Naive thymus-derived CD8-positive, alpha-beta T cell (primary cell): ENCODE measurements around the gene JAKMIP3. TPM values are rescaled to one million over a fixed set of nuclear protein-coding genes. Genes with fewer than 3 reads are reported as not detected.

Experiments used
- ATAC-seq, 2 donors: fragments of 150-1000 bp; cut with Tn5 transposase in 1 of 2; sonication (Bioruptor Pico), chemical (Tn5 transposase) in 1 of 2; 1 replicate in 1 of 2; 2 replicates in 1 of 2; pipeline ENCODE4 v1.10.0; 2021; ENCODE audit warnings: mild to moderate bottlenecking in 2 of 2, moderate library complexity in 2 of 2
- POLR2A ChIA-PET: fragments of 350-600 bp; sonication (Branson Sonifier 250); formaldehyde crosslinking; loops from one replicate; lab custom pipeline; 2021; ENCODE audit warnings: antibody characterized with exemption; lab: Charles Lee
- DNase-seq, 10 donors: peaks; one replicate each; pipeline versions ENCODE4 v3.0.0 to v3.0.0-alpha.2; 2020 to 2022
- H3K27ac Mint-ChIP-seq, 10 donors: one replicate each; pipeline ENCODE4 v1.8.0; 2020 to 2022; ENCODE audit warnings: mild to moderate bottlenecking in 10 of 10, mixed read lengths in 10 of 10, moderate library complexity in 4 of 10, inconsistent platforms in 1 of 10
- H3K27me3 Mint-ChIP-seq, 5 donors: one replicate each; pipeline ENCODE4 v1.8.0; 2021 to 2022; ENCODE audit warnings: mixed read lengths in 5 of 5
- H3K36me3 Mint-ChIP-seq, 3 donors: one replicate each; pipeline ENCODE4 v1.8.0; 2020 to 2022; ENCODE audit warnings: mixed read lengths in 3 of 3, mild to moderate bottlenecking in 2 of 3, inconsistent platforms in 1 of 3
- H3K4me1 Mint-ChIP-seq, 4 donors: one replicate each; pipeline ENCODE4 v1.8.0; 2021 to 2022; ENCODE audit warnings: mixed read lengths in 4 of 4
- H3K4me3 Mint-ChIP-seq, 10 donors: one replicate each; pipeline ENCODE4 v1.8.0; 2020 to 2022; ENCODE audit warnings: mild to moderate bottlenecking in 10 of 10, mixed read lengths in 10 of 10, moderate library complexity in 6 of 10, inconsistent platforms in 1 of 10
- H3K9me3 Mint-ChIP-seq, 9 donors: one replicate each; pipeline ENCODE4 v1.8.0; 2020 to 2022; ENCODE audit warnings: mixed read lengths in 9 of 9, mild to moderate bottlenecking in 3 of 9, inconsistent platforms in 1 of 9, moderate library complexity in 1 of 9
- polyA plus RNA-seq, 3 donors: library from polyadenylated mRNA; unstranded; fragments of 300-500 nt; fragmentation: Illumina TruSeq; gene quantifications; one replicate each; pipeline ENCODE4 v1.2.3, GENCODE V29; 2021
- total RNA-seq, 8 experiments: library from RNA in 2 of 8; stranded (reverse) in 2 of 8; gene quantifications; one replicate each; pipeline ENCODE4 v1.2.3 and lab custom pipeline; 2021 to 2026

JAKMIP3 gene
- total RNA-seq (under 1 TPM; 0.16 TPM), polyA plus RNA-seq (under 1 TPM in 1 of 3 donors, not detected in 2; 0.07 TPM), total RNA-seq (lab: John Stamatoyannopoulos, UW) (0.17 to 2.5 (median 1.6) reads per million in 6 experiments)

DNA sequence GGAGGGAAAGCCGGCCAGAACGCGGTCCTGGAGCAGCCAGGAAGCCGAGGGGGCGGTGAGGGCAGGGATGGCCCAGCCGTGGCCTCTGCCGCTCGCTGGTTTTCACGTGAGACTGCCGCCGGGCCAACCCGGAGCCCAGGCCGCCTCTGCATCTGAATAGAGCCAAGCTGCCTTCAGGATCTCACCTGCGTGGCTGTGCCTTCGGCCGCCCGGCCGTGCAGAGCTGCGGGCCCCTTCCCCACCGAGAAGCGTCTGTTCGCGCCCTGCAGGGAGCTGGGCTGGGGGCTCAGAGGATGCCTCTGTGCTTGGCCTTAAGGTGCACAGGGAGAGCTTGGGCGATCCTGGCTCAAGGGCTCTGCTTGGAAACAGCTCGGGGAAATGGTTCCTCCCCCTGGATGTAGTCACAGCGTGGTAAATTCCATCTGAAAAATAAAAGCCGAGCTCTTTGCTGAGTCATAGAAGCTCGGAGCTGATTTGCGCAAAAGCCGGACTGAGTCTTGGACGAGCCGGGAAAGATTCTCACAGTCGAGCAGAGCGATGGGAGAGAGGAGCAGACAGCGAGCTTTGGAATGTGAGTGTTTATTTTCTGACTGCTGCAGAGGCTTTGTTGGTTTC is at the start of gene JAKMIP3:
TSS of gene JAKMIP3 (plus strand) at position 456 of the 615 bp plus-strand sequence. CDS start 38,863 bp downstream, outside the sequence.
- peak within 1 kb of the TSS in 1 of 10 donors; percentile 27 for H3K27ac Mint-ChIP-seq
- no peaks in the 10 kb centered on the region for H3K36me3 Mint-ChIP-seq
- DNase-seq (no peak), ATAC-seq (no peak)
- peaks cover 5 to 11% (median 9%) of the 10 kb centered on the region in 4 donors for H3K4me1 Mint-ChIP-seq
- no peaks in the 10 kb centered on the region for H3K9me3 Mint-ChIP-seq
- H3K27me3 Mint-ChIP-seq, result peaks cover 3 to 55% (median 15%) of the 10 kb centered on the region in 5 donors
- POLR2A ChIA-PET, result no interaction called here
- H3K4me3 Mint-ChIP-seq, result peak within 1 kb of the TSS; percentile 54 to 86 (median 77)

DNA sequence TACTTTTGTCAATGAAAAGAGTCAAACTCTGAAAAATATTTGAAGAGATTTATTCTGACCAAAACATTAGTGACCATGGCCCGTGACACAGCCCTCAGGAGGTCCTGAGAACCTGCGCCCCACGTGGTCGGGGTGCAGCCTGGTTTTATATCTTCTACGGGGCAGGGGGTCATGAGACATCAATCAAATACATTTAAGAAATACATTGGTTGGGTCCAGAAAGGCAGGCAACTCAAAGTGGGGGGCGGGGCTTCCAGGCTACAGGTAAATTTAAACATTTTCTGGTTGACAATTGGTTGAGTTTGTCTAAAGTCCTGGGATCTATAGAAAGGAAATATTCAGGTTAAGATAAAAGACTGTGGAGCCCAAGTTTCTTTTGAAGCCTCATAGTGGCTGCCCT is 49.2 kb upstream of the JAKMIP3 start:
- no peak for DNase-seq
- Mint-ChIP-seq H3K27me3 (no peaks in the 10 kb centered on the region), H3K4me3 (no peak overlapping the region), H3K4me1 (peaks cover 0 to 2% (median 0%) of the 10 kb centered on the region in 4 donors), H3K36me3 (no peaks in the 10 kb centered on the region), H3K9me3 (no peaks in the 10 kb centered on the region), H3K27ac (peak overlapping the region in 1 of 10 donors; percentile 25)
- no peak for ATAC-seq
- POLR2A ChIA-PET, result no interaction called here

DNA sequence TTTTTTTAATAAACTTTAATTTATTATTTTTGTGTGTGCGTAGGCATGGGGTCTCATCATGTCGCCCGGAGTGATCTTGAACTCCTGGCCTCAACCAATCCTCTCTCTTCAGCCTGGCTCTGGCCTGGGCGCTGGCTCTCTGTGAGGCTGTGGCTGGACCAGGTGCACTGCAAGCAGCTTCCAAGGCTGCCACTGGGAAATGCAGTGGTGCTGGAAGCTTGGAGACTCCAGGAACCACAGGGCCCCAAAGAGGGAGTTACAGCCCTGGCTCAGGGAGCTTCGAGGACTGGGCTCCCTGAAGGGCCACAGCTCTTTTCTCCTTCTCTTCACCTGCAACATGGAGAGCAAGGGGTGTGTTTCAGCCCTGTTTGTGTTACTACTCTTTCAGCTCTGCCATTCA is 47.3 kb upstream of the JAKMIP3 start:
- Mint-ChIP-seq H3K27ac (no peak overlapping the region), H3K27me3 (peaks cover 4 to 8% (median 5%) of the 10 kb centered on the region in 5 donors), H3K4me3 (no peak overlapping the region), H3K9me3 (no peaks in the 10 kb centered on the region), H3K4me1 (peaks cover 5 to 7% (median 6%) of the 10 kb centered on the region in 4 donors), H3K36me3 (no peaks in the 10 kb centered on the region)
- DNase-seq, result no peak
- POLR2A ChIA-PET, result no interaction called here
- ATAC-seq, result no peak

DNA sequence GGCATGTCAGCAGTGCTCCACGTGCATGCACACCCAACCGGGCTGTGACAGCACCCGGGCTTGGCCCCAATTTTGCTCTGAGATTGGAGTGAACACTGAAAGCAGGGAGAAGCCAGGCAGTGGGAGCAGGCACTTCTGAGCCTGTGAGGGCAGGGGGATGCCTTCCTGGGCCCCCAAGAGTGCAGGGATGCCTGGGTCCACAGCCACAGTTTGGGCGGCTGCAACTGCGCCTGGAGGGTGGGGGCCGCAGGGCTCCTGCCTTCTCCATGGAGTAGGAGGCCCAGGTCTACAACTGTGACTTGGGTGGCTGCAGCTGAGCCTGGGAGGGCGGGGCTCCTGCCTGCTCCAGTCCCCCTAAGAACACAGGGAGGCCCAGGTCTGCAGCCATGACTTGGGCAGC is 46.4 kb upstream of the JAKMIP3 start:
- DNase-seq (no peak), ATAC-seq (no peak)
- H3K4me1 Mint-ChIP-seq, result peaks cover 5 to 8% (median 6%) of the 10 kb centered on the region in 4 donors
- H3K27me3 Mint-ChIP-seq, result peaks cover 6 to 15% (median 8%) of the 10 kb centered on the region in 5 donors
- H3K4me3 Mint-ChIP-seq, result no peak overlapping the region
- no peaks in the 10 kb centered on the region for H3K36me3 Mint-ChIP-seq
- no peaks in the 10 kb centered on the region for H3K9me3 Mint-ChIP-seq
- POLR2A ChIA-PET, result no interaction called here
- no peak overlapping the region for H3K27ac Mint-ChIP-seq

DNA sequence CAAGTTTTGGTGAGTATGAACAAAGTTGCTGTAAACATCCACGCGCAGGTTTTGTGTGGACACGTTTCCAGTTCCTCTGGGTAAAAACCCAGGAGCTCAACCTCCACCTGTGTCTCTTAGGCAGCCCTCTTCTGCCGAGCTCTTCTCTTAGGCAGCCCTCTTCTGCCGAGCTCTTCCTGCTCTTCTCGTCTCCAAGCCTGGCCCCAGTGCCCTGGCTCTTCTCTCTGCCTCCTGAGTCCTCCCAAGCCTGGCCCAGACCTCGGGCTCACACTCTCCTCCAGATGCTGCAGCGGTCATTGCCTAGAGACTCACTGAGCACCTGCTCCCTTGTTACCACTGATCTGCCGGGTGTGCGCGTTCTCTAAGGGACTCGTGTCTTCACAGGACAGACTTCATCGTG is 45.3 kb upstream of the JAKMIP3 start:
- DNase-seq (no peak), ATAC-seq (no peak)
- Mint-ChIP-seq H3K4me1 (peaks cover 5 to 8% (median 6%) of the 10 kb centered on the region in 4 donors), H3K4me3 (no peak overlapping the region), H3K9me3 (no peaks in the 10 kb centered on the region), H3K36me3 (no peaks in the 10 kb centered on the region), H3K27ac (no peak overlapping the region), H3K27me3 (peaks cover 6 to 26% (median 15%) of the 10 kb centered on the region in 5 donors)
- POLR2A ChIA-PET, result no interaction called here

DNA sequence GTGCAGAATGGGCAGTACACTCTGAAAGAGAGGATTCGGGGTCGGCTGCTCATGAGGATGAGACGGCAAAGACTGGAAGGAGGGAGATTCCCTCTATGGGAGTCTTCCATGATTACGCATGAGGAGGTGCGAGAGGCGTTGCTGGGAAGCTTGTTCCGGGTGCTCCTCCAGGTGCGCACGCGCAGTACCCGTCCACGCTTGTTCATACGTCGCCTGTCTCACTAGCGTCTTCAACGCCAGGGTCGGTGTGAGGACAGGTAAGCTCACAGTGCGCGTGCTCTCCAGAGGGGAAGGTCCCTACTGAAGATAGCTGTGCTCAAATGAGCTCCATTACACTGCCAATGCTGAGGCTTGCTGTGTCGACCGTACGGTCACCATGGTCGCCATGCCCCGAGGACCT is 44.7 kb upstream of the JAKMIP3 start:
- Mint-ChIP-seq H3K36me3 (no peaks in the 10 kb centered on the region), H3K4me1 (peaks cover 5 to 8% (median 6%) of the 10 kb centered on the region in 4 donors), H3K27me3 (peaks cover 6 to 32% (median 16%) of the 10 kb centered on the region in 5 donors), H3K9me3 (no peaks in the 10 kb centered on the region), H3K4me3 (no peak overlapping the region), H3K27ac (no peak overlapping the region)
- ATAC-seq, result no peak
- DNase-seq, result no peak
- POLR2A ChIA-PET, result no interaction called here

DNA sequence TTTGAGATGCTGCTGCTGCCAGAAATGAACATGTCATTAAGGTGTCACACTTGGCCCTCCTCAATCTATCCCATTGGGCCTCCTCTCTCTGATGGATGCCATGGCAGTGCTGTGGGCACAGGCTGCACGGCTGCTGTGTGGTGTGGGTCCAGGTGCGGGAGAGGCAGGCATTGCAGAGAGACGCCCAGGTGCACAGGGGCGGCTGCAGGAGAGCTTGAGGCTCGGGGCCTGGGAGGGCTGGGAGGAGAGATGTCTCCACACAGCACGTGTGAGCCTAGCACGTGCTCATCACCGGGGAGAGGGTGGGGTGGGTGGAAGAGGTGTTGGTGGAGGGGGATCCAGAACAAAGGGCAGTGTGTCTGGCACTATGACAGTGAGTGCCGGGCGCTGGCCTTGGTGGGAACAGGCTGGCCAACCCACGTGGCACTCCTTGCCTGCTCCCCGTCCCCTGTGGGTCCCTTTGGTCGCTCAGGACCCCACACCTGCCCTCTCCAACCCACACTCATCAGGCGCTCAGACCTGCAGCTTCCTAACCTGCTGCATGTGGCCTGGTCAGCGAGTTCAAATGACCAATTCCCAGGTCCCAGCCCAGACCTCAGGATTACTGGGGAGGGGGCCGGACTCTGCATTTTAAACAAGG is 44.1 kb upstream of the JAKMIP3 start:
- Mint-ChIP-seq H3K9me3 (no peaks in the 10 kb centered on the region), H3K27me3 (peaks cover 8 to 38% (median 18%) of the 10 kb centered on the region in 5 donors), H3K36me3 (no peaks in the 10 kb centered on the region), H3K4me1 (peaks cover 5 to 8% (median 6%) of the 10 kb centered on the region in 4 donors), H3K27ac (no peak overlapping the region), H3K4me3 (no peak overlapping the region)
- POLR2A ChIA-PET, result no interaction called here
- no peak for DNase-seq
- no peak for ATAC-seq

DNA sequence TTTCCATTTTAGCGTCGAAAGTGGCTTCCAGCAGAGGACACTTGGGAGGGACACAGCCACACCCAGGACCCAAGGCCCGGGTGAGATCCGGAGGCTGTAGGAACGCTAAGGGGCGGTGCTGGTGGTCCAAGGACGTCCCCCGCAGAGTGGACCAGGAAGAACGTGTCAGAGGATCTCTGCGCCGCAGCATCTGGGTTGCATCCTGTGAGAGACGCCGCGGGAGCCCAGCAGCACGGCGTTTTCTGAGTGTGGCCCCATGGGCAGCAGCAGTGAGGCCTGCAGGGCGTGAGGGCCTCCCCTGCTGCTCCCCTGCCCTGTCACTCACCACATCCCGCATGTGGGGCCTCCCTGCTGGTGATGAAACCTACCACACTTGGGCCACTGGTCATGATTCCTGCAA is 43.5 kb upstream of the JAKMIP3 start:
- H3K36me3 Mint-ChIP-seq, result no peaks in the 10 kb centered on the region
- H3K4me1 Mint-ChIP-seq, result peaks cover 5 to 8% (median 5%) of the 10 kb centered on the region in 4 donors
- H3K4me3 Mint-ChIP-seq, result no peak overlapping the region
- DNase-seq, result no peak
- H3K9me3 Mint-ChIP-seq, result no peaks in the 10 kb centered on the region
- ATAC-seq, result no peak
- POLR2A ChIA-PET, result interaction anchor here (1.4 kb wide), 1 partner anchor 137 kb away, joined by 7 read pairs; no protein-coding TSS in a partner anchor
- peaks cover 12 to 44% (median 22%) of the 10 kb centered on the region in 5 donors for H3K27me3 Mint-ChIP-seq
- H3K27ac Mint-ChIP-seq, result no peak overlapping the region

DNA sequence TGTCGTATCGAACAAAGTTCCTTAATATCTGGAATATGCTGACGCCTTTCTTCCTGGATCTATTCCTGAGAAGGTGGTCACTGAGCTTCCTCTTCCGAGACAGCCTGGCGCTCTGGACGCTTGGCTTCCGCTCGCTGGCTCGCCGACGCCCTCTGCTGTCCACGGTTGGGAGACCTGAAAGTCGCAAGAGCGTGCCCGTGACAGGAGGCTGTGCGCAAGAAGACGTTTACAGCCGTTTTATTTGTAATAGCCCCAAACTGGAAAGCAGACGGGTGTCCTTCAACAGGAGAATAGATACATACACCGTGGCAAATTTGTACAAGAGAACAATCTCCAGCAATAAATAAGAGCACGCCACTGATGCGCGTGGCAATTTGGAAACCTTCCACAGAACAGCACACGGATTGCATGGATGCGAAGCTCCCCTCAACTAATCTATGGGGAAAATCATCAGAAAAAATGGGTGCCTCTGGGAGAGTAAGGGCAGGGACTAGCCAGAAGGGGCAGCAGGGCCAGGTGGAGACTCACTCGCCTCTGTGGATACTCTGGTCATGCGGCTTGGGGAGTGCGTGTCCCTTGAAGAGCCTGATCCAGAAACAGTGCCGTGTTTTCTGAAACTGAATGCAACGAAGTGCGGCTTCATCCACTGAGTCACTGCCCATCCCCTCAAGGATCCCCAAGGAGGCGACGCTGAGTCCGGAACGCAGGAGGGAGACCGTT is 42.5 kb upstream of the JAKMIP3 start:
- H3K36me3 Mint-ChIP-seq, result no peaks in the 10 kb centered on the region
- ATAC-seq (peak; percentile 88 to 93), DNase-seq (peak; percentile 53 to 84 (median 71))
- peak overlapping the region in 8 of 10 donors; percentile 4 to 71 (median 58) for H3K4me3 Mint-ChIP-seq
- no peaks in the 10 kb centered on the region for H3K9me3 Mint-ChIP-seq
- peaks cover 20 to 54% (median 30%) of the 10 kb centered on the region in 5 donors for H3K27me3 Mint-ChIP-seq
- H3K27ac Mint-ChIP-seq, result peak overlapping the region in 1 of 10 donors; percentile 45
- POLR2A ChIA-PET, result interaction anchor here (0.9 to 1.4 kb wide), 3 partner anchors 115 to 138 kb away, joined by 3 to 7 read pairs (median 4); partner anchors contain the start of gene PPP2R2D
- peaks cover 4 to 8% (median 5%) of the 10 kb centered on the region in 4 donors for H3K4me1 Mint-ChIP-seq

DNA sequence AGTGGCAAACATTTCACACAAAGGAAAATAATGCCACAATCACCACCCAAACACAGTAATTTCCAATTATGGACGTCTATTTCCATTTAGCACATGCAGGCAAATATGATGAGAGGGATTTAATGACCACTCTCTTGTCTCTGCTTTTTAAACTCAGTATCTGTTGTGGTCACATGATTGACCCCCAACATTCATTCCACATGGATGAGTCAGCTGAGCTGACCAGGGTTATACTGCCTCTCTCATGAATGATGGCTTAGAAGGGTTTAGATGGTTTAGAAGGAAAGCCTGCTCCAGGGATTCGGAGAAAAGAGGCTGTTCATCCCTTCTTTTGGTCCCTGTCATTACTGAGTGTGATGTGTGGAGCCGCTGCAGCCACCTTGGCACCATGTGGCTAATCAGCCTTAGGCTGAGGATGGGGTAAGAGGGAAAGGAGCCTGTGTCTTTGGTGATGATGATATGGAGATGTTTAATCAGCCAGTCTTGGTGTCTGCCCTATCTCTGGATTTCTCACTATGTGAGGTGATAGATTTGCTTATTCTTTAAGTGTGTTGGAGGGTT is 38.2 kb upstream of the JAKMIP3 start:
- Mint-ChIP-seq H3K27ac (peak overlapping the region in 1 of 10 donors; percentile 65), H3K4me3 (no peak overlapping the region), H3K9me3 (no peaks in the 10 kb centered on the region), H3K36me3 (no peaks in the 10 kb centered on the region), H3K27me3 (peaks cover 32 to 92% (median 48%) of the 10 kb centered on the region in 5 donors), H3K4me1 (peaks cover 4 to 8% (median 5%) of the 10 kb centered on the region in 4 donors)
- POLR2A ChIA-PET, result no interaction called here
- no peak for DNase-seq
- no peak for ATAC-seq

DNA sequence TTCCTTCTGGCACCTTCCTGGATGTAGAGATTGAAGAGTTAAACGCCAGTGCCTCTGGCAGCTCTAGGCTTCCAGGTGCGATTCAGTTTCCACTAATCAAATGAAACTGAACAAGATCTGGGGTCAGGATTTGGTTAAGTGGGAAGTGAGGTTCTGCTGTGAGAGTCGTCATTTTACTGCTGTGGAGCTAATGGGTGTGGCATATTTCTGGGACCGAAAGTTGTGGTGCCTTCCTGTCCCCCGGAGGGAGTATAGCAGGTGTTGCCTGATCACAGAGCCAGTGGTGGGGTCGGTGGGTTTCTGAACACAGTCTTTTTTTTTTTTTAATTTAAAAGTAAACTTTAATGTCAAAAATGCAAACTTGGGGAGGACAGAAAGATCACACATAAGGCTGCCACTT is 37.0 kb upstream of the JAKMIP3 start:
- H3K36me3 Mint-ChIP-seq, result no peaks in the 10 kb centered on the region
- H3K4me3 Mint-ChIP-seq, result no peak overlapping the region
- no peak for ATAC-seq
- H3K9me3 Mint-ChIP-seq, result no peaks in the 10 kb centered on the region
- no peak for DNase-seq
- H3K4me1 Mint-ChIP-seq, result no peaks in the 10 kb centered on the region
- peaks cover 34 to 91% (median 50%) of the 10 kb centered on the region in 5 donors for H3K27me3 Mint-ChIP-seq
- POLR2A ChIA-PET, result no interaction called here
- H3K27ac Mint-ChIP-seq, result no peak overlapping the region

DNA sequence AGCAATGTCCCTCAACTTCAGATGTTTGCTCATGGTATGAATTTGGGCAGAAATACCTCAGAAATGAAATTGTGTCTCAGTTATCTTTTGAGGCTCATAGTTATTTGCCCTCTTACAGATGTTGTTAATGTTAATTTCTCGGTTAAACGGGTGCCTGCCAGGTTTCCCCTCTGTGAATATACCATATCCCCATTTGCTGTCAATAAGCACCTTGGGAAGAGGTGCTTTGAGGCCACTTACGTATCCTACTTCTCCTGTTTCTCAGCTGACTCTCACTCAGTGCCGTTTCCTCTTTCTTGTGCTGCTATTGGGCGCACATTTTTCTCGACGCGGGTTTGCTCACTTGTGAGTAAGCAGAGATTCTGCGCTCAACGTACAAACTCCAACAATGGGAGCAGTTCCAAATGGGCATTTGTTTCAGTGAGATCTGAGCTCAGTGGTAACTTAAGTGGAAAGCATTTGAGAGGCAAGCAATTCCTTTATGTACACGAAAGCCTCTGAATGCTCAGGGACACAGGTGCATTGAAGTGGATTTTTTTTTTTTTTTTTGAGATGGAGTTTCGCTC is 34.8 kb upstream of the JAKMIP3 start:
- no peaks in the 10 kb centered on the region for H3K36me3 Mint-ChIP-seq
- POLR2A ChIA-PET, result no interaction called here
- peaks cover 45 to 92% (median 56%) of the 10 kb centered on the region in 5 donors for H3K27me3 Mint-ChIP-seq
- H3K9me3 Mint-ChIP-seq, result no peaks in the 10 kb centered on the region
- peaks cover 0 to 8% (median 2%) of the 10 kb centered on the region in 4 donors for H3K4me1 Mint-ChIP-seq
- no peak overlapping the region for H3K27ac Mint-ChIP-seq
- DNase-seq (no peak), ATAC-seq (no peak)
- H3K4me3 Mint-ChIP-seq, result no peak overlapping the region
